Airway epithelial cell (primary cell): ENCODE data around the gene ADIG. TPM values are rescaled to one million over a fixed set of nuclear protein-coding genes. Genes with fewer than 3 reads are reported as not detected.

Experiments
- total RNA-seq: library from RNA; depleted of rRNA; stranded (reverse); fragments of >200 nt; gene quantifications from 2 replicates; pipeline ENCODE4 v1.2.3, GENCODE V29; 2015

The ADIG gene
- total RNA-seq, result not detected in 2 replicates

DNA sequence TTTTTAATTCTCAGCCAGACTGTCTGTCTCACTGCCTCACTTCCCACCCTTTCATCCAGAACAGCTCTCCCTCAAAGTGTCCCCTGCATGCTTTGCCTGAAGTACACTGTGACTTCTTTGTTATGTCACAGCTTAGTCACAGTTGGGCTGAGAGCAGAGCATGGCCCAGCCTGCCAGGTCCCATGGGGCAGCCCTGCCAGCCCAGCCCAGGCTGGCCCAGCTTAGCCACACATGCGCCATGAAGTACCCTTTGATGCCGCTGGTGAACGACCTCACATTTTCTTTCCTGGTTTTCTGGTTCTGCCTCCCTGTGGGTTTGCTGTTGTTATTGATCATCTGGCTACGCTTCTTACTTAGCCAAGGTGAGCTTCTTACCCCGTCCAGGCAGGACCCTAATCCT, at the start of gene ADIG:
Gene ADIG, plus strand, starts transcription at position 185 of the 400 bp plus-strand sequence. Its CDS starts 54 bp downstream, at position 239.

DNA sequence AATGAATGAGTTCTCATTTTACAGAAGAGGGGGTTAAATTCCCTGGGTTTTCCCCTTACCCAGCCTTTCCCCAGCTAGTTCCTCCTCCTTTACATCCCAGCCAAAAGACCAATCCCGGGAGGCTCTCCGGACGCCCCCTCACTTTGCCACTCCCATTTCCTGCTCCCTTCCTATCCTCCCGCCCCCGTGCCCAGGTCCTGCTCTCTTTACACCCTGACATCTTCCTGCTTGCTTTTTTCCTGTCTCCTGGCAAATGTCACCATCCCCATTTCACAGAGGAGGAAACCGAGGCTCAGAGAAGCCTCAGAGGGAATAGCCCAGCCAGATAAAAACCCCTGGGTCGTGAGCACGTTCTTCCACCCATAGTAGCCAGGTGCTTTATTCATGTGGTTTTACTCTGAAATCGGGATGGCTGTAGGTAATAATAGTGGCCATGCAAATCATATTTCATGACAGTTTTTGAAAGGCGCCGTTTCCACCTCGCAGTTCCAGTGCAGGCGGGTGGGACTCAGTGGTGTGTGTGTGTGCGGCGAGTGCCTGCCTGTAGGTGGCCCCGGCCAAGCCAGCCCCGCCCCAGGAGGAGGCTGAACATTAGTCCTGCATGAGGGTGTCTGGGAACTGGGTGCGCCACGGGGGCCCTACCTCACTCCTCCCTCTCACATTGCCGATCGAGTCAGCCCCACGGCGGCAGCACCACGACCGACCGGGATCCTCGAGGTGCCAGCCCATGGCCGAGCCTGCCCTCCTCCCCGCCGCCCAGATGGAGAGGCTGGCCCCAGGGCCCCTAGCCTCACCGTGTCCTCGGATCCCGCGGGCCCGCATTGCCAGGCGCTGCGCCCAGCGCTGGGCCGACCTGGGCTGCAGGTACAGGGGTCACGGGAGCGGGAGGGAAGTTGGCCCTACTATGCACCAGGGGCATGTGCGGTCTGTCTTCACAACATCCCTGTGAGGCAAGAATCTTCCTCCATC, 20.5 kb downstream of the ADIG start, which contains the start of gene ARHGAP40:
Gene ARHGAP40, plus strand, starts transcription at position 594 of the 969 bp plus-strand sequence.

Other genes starting within 250 kb of the ADIG start
- gene LBP, start 234.7 kb upstream of the ADIG start, total RNA-seq, result not detected in 2 replicates
- gene SNHG17, start 145.9 kb upstream of the ADIG start, total RNA-seq, result 25.0 and 30.8 TPM in 2 replicates
- 13.2 and 20.7 TPM in 2 replicates for gene RALGAPB, start 108.4 kb upstream of the ADIG start, total RNA-seq
- gene ARHGAP40, start 20.6 kb downstream of the ADIG start, total RNA-seq, result 0.74 and 0.92 TPM in 2 replicates
- not detected in 2 replicates for gene SLC32A1, start 143.3 kb downstream of the ADIG start, total RNA-seq
- 4.7 and 5.9 TPM in 2 replicates for gene ACTR5, start 167.3 kb downstream of the ADIG start, total RNA-seq
- gene PPP1R16B, start 224.5 kb downstream of the ADIG start, total RNA-seq, result under 0.01 TPM in 1 of 2 replicates, not detected in the other